T-helper 2 cell (primary cell): Measurements from ENCODE around the gene TRIM65.

ENCODE experiments used
- DNase-seq, 5 experiments: peaks; one replicate each; pipeline versions ENCODE4 v3.0.0 to v3.0.0-alpha.2; 2012 to 2022

TRIM65 gene

GRCh38 chr17:75850928-75851692 lies 45.6 kb downstream of the TRIM65 start:
- no peak for DNase-seq

- DNase-seq = no peak
Measured at GRCh38 chr17:75849724-75850123, 47.0 kb downstream of the TRIM65 start.

- no peak for DNase-seq
Measured at GRCh38 chr17:75849279-75849646, 47.5 kb downstream of the TRIM65 start.

GRCh38 chr17:75848523-75849278 lies 48.0 kb downstream of the TRIM65 start:
- DNase-seq = peak; percentile 59 to 76 (median 69)

- no peak for DNase-seq
Measured at GRCh38 chr17:75847614-75848522, 48.9 kb downstream of the TRIM65 start.

GRCh38 chr17:75846692-75847613 lies 49.8 kb downstream of the TRIM65 start:
- DNase-seq = no peak

- no peak for DNase-seq
Measured at GRCh38 chr17:75845933-75846691, 50.6 kb downstream of the TRIM65 start.

- peak in 3 of 5 experiments; percentile 44 to 77 (median 45) for DNase-seq
Measured at GRCh38 chr17:75845058-75845711, 51.6 kb downstream of the TRIM65 start.

- peak in 1 of 5 experiments; percentile 44 for DNase-seq
Measured at GRCh38 chr17:75844530-75845057, 52.2 kb downstream of the TRIM65 start.

- peak in 4 of 5 experiments; percentile 38 to 83 (median 62) for DNase-seq
Measured at GRCh38 chr17:75843577-75844529, 52.9 kb downstream of the TRIM65 start, which contains the start of gene UNC13D. UNC13D (minus strand) TSS chr17:75844404; CDS start chr17:75844337, 67 bp downstream.

- DNase-seq = peak in 1 of 5 experiments; percentile 65
Measured at GRCh38 chr17:75842963-75843576, 53.7 kb downstream of the TRIM65 start.

- DNase-seq = no peak
Measured at GRCh38 chr17:75842411-75842810, 54.3 kb downstream of the TRIM65 start.

- DNase-seq = no peak
Measured at GRCh38 chr17:75840799-75841164, 56.0 kb downstream of the TRIM65 start.

- DNase-seq = no peak
Measured at GRCh38 chr17:75839942-75840798, 56.6 kb downstream of the TRIM65 start.
